Neural crest cell (in vitro differentiated cells): ENCODE data around the gene CADM1. TPM values are rescaled to one million over a fixed set of nuclear protein-coding genes. Genes with fewer than 3 reads are reported as not detected.

Source experiments
- DNase-seq: peaks from one replicate; pipeline ENCODE4 v3.0.0; 2021; ENCODE audit warnings: low read depth, mixed read lengths, low spot score
- H3K27ac Mint-ChIP-seq: one replicate; pipeline ENCODE4 v1.8.0; 2021; ENCODE audit warnings: mild to moderate bottlenecking, mixed read lengths; ENCODE audit not compliant: unreplicated experiment
- H3K27me3 Mint-ChIP-seq: 2 replicates; pipeline ENCODE4 v1.8.0; 2021; ENCODE audit warnings: low read depth, mild to moderate bottlenecking, mixed read lengths
- H3K36me3 Mint-ChIP-seq: 2 replicates; pipeline ENCODE4 v1.8.0; 2021; ENCODE audit warnings: low read depth, mild to moderate bottlenecking, mixed read lengths
- H3K4me1 Mint-ChIP-seq: 2 replicates; pipeline ENCODE4 v1.8.0; 2021; ENCODE audit warnings: mixed read lengths
- H3K4me3 Mint-ChIP-seq: one replicate; pipeline ENCODE4 v1.8.0; 2021; ENCODE audit warnings: mild to moderate bottlenecking, mixed read lengths
- H3K9me3 Mint-ChIP-seq: 2 replicates; pipeline ENCODE4 v1.8.0; 2021; ENCODE audit warnings: mixed read lengths
- long read RNA-seq: library from polyadenylated mRNA; unstranded; transcript quantifications from one replicate; pipeline ENCODE4 v2.0.0, GENCODE V29; 2020
- total RNA-seq: library from RNA; stranded (reverse); gene quantifications from 2 replicates; pipeline ENCODE4 v1.2.1, GENCODE V29; 2021
- TF ChIP-seq, protein P1 (sequence below): fragments of 200-600 bp; sonication (generic); conservative IDR thresholded peaks from 2 replicates; pipeline ENCODE4 v1.5.0; 2021; ENCODE audit warnings: antibody characterized with exemption, mild to moderate bottlenecking

The CADM1 gene
- 112 and 121 TPM in 2 replicates for total RNA-seq
- long read RNA-seq, transcript CADM1-222 (10 exons, 1,246 nt), result major isoform, 114 of 252 reads
- long read RNA-seq, partial matches to known transcripts, result 99 of 252 reads
- long read RNA-seq, other reads (novel, unspliced or antisense), result 36 of 252 reads

DNA sequence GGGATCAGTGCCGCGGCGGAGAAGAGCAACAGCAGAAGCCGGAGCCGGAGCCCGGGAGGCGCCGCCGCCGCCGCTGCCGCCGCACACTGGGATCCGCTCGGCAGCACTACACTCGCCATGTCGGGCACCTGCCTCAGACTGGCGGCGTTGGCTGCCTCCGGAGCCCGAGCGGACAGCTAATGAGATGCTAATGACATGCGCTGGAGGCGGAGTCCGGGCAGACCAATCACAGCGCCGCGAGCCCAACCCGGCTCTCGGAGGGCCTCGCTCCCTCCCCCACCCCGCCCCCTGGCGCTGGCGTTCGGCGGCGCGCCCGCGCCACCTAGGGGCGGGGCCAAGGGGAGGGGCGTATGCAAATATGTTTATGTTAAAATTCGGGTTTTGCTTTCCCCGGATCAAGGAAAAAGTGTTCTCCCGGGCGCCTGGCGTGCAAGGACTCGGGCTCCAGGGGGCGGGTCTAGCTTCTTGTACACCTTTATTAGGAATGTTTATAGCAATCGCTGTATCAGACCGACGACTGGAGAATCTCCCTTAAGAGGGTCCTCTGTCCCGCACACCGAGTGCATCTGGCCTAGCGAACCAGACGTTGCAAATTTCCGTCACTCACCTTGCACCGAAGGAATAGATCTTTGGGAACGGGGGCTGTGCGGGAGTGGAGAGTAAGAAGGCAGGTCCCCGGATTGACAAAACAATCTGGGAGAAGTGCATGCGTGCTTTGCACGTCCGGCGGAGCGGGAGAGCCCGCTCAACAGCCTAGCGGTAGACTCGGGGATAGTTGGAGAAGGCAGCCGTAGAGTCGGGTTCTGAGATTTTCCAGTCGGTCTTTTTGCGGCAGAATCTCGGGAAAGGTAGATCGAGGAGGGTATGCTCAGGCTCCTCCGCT lies at the start of gene CADM1:
TSS of gene CADM1 (minus strand) at position 140 of the 883 bp plus-strand sequence.
- Mint-ChIP-seq H3K27ac (peak within 1 kb of the TSS; percentile 96), H3K4me1 (peaks cover 12% of the 10 kb centered on the region), H3K27me3 (peaks cover 16% of the 10 kb centered on the region), H3K4me3 (peak within 1 kb of the TSS; percentile 97), H3K9me3 (no peaks in the 10 kb centered on the region), H3K36me3 (no peaks in the 10 kb centered on the region)
- DNase-seq, result peak; percentile 93
- TF ChIP-seq, protein P1, sequence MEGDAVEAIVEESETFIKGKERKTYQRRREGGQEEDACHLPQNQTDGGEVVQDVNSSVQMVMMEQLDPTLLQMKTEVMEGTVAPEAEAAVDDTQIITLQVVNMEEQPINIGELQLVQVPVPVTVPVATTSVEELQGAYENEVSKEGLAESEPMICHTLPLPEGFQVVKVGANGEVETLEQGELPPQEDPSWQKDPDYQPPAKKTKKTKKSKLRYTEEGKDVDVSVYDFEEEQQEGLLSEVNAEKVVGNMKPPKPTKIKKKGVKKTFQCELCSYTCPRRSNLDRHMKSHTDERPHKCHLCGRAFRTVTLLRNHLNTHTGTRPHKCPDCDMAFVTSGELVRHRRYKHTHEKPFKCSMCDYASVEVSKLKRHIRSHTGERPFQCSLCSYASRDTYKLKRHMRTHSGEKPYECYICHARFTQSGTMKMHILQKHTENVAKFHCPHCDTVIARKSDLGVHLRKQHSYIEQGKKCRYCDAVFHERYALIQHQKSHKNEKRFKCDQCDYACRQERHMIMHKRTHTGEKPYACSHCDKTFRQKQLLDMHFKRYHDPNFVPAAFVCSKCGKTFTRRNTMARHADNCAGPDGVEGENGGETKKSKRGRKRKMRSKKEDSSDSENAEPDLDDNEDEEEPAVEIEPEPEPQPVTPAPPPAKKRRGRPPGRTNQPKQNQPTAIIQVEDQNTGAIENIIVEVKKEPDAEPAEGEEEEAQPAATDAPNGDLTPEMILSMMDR, result peak; percentile 72

DNA sequence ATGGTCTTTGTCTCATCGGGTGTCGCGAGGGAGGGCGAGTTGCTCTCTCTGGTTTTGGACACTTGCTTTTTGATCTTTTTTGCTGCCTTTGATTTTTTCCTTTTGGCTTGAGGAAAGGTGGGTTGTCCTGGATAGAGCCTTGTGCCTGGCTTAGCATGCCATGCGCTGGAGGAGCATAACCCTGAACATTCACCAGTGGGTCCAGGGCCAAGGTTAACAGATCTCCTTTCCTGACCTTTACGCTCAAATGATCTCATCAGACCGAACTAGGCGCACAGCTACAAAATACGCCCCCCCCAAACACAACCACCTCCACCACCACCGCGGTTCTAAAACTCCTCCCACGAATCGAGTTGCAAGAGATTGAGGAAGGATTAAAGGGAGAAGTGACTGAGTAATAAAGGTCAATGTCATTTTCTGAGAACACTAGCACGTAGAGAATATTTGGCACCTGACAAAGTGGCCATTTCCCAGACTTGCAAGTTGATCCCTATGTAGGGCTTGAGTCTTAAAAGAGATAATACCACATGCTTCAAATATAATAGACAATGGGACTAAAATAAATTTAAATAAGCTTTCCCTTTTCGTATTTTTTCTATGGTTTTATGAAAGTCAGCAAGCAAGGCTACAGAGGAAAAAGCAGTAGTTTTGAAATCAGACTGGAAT lies 48.7 kb upstream of the CADM1 start:
- no peak for DNase-seq
- Mint-ChIP-seq H3K27me3 (no peaks in the 10 kb centered on the region), H3K4me1 (peaks cover 16% of the 10 kb centered on the region), H3K4me3 (no peak overlapping the region), H3K9me3 (no peaks in the 10 kb centered on the region), H3K36me3 (no peaks in the 10 kb centered on the region), H3K27ac (no peak overlapping the region)
- TF ChIP-seq, protein P1, result no peak

DNA sequence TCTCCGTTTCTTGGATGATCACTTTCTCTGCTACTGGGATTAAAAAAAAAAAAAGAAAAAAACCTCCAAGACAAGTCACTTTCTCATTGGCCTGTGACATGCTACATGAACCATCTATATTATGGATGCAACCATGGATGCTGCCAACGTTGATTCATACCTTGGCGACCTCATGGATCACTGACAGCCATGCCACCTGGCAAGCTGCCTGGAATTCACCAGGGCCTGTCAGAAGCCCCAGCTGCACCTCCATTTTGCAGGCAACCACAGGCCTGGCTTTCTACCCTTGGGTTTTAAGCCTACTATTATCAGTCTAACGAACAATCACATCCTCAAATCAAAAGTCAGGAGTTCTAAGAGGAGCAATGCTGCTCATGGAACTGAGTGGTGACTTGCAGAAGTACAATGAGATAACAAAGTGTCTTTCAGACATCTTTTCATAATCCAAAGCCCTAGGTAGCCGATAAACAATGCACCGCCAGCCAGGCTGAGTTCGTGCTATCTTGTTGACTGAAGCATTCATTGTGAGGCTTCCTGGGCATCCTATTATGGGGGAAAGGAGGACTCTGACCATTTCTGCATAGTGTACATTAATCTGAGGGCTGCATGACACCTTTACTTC lies 48.0 kb upstream of the CADM1 start:
- TF ChIP-seq, protein P1, result no peak
- Mint-ChIP-seq H3K9me3 (no peaks in the 10 kb centered on the region), H3K4me1 (peaks cover 16% of the 10 kb centered on the region), H3K4me3 (no peak overlapping the region), H3K36me3 (no peaks in the 10 kb centered on the region), H3K27ac (no peak overlapping the region), H3K27me3 (no peaks in the 10 kb centered on the region)
- no peak for DNase-seq

DNA sequence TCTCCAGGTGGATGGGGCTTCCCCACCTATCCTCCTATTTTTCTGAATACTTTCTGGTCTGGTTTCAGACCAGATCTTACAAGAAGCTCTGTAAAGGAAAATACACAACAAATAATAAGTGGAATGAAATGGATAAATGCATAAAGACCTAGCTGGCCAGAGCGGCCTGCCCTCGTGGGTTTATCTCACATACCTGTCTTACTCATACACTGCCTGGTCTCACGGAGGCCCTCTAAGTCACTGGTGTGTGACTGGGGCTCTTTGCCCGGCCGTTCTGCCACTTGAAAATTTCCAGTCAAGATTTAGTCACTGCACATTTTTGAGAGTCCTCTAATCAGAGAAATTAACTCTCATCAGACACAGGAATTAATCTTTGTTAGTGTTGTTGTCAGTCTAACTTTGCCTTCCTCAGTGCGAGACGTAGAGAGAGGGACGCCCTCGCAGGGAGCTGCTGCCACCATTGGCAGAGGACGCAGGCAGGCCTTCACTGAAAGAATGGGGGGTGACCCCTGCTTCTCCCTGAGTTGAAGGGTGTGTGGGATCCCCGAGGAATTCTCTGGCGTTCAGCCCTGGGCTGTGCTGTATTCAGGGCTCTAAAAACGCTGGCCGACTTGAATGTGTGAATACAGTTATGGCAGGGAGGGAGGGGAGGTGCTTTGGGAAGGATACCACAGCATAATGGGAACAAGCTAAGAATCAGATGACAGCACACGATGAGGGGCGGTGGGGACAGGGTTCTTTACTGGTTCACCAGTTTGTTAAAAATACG lies 46.3 kb upstream of the CADM1 start:
- H3K9me3 Mint-ChIP-seq, result no peaks in the 10 kb centered on the region
- peaks cover 8% of the 10 kb centered on the region for H3K4me1 Mint-ChIP-seq
- TF ChIP-seq, protein P1, result no peak
- no peaks in the 10 kb centered on the region for H3K27me3 Mint-ChIP-seq
- H3K36me3 Mint-ChIP-seq, result no peaks in the 10 kb centered on the region
- H3K4me3 Mint-ChIP-seq, result no peak overlapping the region
- no peak for DNase-seq
- H3K27ac Mint-ChIP-seq, result no peak overlapping the region
